A673 (cell line): ENCODE measurements around the gene SLC22A4.

Source experiments
- CTCF ChIP-seq: fragments of 300-800, 200-600 bp; sonication (generic); conservative IDR thresholded peaks from 2 replicates; pipeline ENCODE4 v1.5.1; 2017; ENCODE audit warnings: low read depth, mild to moderate bottlenecking, antibody characterized with exemption, low read length, moderate library complexity, mixed read lengths
- EZH2 ChIP-seq: fragments of 200-600 bp; sonication (generic); IDR thresholded peaks from 2 replicates; pipeline ENCODE4 v1.6.1; 2017; ENCODE audit warnings: borderline replicate concordance, low read depth, mild to moderate bottlenecking, mixed read lengths, antibody characterized with exemption, low read length; ENCODE audit not compliant: poor library complexity, severe bottlenecking

DNA sequence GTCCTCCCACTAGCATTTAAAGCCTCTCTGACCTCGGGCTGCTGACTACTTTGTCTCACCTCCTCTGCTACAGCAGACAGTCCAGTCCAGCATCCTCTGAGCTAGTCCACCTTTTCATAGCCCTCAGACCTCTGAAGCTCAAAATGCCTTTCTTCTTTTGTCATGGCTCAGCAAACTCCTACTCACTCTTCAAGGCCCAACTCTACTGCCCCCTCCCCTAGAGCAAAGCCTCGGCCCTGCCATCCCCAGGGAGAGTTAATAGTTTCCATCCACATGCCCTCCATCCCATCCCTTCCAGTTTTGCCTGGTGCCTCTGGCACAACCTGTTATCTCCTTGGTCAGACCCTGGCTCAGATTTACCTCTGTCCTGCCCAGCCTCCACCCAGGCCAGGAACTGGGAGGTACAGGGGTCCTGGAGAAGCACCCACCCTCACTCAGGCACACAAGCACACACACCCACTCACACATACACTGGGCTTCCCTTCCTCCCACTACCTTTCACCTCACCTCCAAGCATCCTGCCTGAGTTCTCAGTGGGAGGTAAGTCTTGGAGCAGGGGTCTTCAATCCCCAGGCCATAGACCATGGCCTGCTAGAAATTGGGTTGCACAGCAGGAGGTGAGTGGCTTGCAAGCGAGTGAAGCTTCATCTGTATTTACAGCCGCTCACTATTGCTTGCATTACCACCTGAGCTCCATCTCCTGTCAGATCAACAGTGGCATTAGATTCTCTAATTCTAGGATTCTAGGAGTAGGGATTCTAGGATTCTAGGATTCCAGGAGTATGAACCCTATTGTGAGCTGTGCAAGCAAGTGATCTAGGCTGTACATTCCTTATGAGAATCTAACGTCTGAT is 18.6 kb upstream of the SLC22A4 start:
- no peak for TF ChIP-seq CTCF
- no peak for TF ChIP-seq EZH2
